Uterus (tissue), 4 donors: ENCODE results near the gene FGD6. TPM values are rescaled to one million over a fixed set of nuclear protein-coding genes. Genes with fewer than 3 reads are reported as not detected.

Experiments used
- DNase-seq, 2 donors: peaks; one replicate each; pipeline ENCODE4 v3.0.0-alpha.2; 2019 to 2020
- H3K27ac ChIP-seq, 2 donors: fragments of 200-600 bp; sonication (generic); 1 replicate in 1 of 2; 2 replicates in 1 of 2; pipeline ENCODE4 v1.5.1; 2016 to 2018
- H3K27me3 ChIP-seq, 2 donors: fragments of 200-600 bp; sonication (generic); one replicate each; pipeline ENCODE4 v1.5.1; 2018 to 2019; ENCODE audit warnings: control low read depth in 1 of 2
- H3K36me3 ChIP-seq, 2 donors: fragments of 200-600 bp; sonication (generic); one replicate each; pipeline ENCODE4 v1.5.1; 2019; ENCODE audit warnings: control low read depth in 1 of 2
- H3K4me1 ChIP-seq, 2 donors: fragments of 200-600 bp; sonication (generic); one replicate each; pipeline ENCODE4 v1.5.1; 2018 to 2019; ENCODE audit warnings: control low read depth in 1 of 2
- H3K4me3 ChIP-seq, 2 donors: fragments of 200-600 bp; sonication (generic); 1 replicate in 1 of 2; 2 replicates in 1 of 2; pipeline ENCODE4 v1.5.1; 2018 to 2019; ENCODE audit warnings: mild to moderate bottlenecking in 1 of 2
- H3K9me3 ChIP-seq, 2 donors: fragments of 200-600 bp; sonication (generic); one replicate each; pipeline ENCODE4 v1.5.1; 2019; ENCODE audit warnings: control low read depth in 1 of 2
- POLR2A ChIP-seq, 2 donors: fragments of 450-650 bp; IDR thresholded peaks; one replicate each; pipeline ENCODE4 v1.6.1; 2016; ENCODE audit warnings: antibody characterized with exemption in 2 of 2, mild to moderate bottlenecking in 1 of 2, moderate library complexity in 1 of 2
- intact Hi-C: fragments of 100-400 bp; cut with DNase I; formaldehyde crosslinking; loops from one replicate; pipeline ENCODE4 v1.15.1; 2023; ENCODE audit warnings: low total_unique reads
- total RNA-seq, 4 donors: library from RNA; depleted of rRNA in 3 of 4; stranded (reverse); fragments of >200 nt in 3 of 4; gene quantifications; one replicate each; pipeline versions ENCODE4 v1.1.0 to v1.2.4, GENCODE V29; 2014 to 2023
- TF ChIP-seq, protein P1 (sequence below), 4 experiments: fragments of 200-600 bp in 2 of 4; fragments of 450-650 bp in 2 of 4; sonication (generic) in 2 of 4; IDR thresholded peaks; one replicate each; pipeline ENCODE4 v1.5.1; 2016 to 2019; ENCODE audit warnings: antibody characterized with exemption in 4 of 4, mild to moderate bottlenecking in 2 of 4, moderate library complexity in 1 of 4
- donor health status: DM: yes; HTN: yes; CAD: no.

Gene FGD6
- total RNA-seq, 4 donors from 2014 or later = 7.6 to 25.3 (median 15.1) TPM

DNA sequence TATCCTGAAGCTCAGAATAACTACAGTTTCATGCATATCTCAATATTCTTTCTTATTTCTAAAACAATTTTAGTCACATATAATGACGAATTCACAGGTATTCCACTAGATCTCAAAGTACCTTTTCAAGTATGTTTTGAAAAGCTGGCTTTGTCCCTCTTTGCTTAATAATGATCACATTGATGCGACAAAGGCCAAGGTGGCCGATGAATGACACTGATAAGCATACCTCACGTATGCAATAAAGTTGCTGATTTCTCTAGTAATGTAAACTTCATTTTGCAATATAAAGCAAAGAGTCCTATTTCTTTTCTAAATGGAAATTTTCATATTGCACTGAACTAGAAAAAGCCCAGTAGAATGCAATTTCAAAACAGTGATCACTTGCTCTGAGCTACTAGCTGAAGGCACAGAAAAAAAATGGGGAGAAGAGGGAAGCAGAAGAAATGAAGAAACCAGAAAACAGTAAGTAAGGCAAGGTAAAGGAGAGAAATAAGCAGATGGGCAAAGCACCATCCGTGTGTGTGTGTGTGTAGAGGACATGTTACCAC lies 29.3 kb downstream of the FGD6 start:
- no peaks in the 10 kb centered on the region for H3K27me3 ChIP-seq
- H3K27ac ChIP-seq = no peak overlapping the region
- H3K4me1 ChIP-seq = no peaks in the 10 kb centered on the region
- TF ChIP-seq POLR2A (IDR thresholded peaks at IDR 0.05) = no peak
- TF ChIP-seq, protein P1, sequence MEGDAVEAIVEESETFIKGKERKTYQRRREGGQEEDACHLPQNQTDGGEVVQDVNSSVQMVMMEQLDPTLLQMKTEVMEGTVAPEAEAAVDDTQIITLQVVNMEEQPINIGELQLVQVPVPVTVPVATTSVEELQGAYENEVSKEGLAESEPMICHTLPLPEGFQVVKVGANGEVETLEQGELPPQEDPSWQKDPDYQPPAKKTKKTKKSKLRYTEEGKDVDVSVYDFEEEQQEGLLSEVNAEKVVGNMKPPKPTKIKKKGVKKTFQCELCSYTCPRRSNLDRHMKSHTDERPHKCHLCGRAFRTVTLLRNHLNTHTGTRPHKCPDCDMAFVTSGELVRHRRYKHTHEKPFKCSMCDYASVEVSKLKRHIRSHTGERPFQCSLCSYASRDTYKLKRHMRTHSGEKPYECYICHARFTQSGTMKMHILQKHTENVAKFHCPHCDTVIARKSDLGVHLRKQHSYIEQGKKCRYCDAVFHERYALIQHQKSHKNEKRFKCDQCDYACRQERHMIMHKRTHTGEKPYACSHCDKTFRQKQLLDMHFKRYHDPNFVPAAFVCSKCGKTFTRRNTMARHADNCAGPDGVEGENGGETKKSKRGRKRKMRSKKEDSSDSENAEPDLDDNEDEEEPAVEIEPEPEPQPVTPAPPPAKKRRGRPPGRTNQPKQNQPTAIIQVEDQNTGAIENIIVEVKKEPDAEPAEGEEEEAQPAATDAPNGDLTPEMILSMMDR (IDR thresholded peaks at IDR 0.05) = no peak
- intact Hi-C loops = no loop called here
- DNase-seq = no peak
- no peaks in the 10 kb centered on the region for H3K9me3 ChIP-seq
- H3K36me3 ChIP-seq = no peaks in the 10 kb centered on the region
- H3K4me3 ChIP-seq = no peak overlapping the region

DNA sequence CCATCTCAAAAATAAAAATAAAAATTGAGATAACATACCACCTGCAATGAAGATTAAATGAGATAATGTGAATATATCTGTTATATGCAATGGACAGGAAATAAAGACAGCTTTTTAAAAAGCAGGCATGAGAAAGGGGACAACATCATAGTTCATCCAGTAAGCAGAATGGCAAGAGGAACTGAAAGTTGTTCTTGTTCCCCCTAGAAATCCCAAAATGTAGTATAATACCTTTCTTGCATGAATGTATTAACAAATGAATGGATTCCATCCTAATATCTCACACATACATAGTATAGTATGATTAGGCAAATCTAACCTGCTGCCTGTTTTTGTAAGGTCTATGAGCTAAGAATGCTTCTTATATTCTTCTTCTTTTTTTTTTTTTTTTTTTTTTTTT lies 31.4 kb downstream of the FGD6 start:
- Histone ChIP-seq H3K4me3 (no peak overlapping the region), H3K36me3 (no peaks in the 10 kb centered on the region), H3K4me1 (no peaks in the 10 kb centered on the region), H3K27me3 (no peaks in the 10 kb centered on the region), H3K9me3 (no peaks in the 10 kb centered on the region), H3K27ac (no peak overlapping the region)
- DNase-seq = no peak
- intact Hi-C loops = no loop called here
- TF ChIP-seq, protein P1 (IDR thresholded peaks at IDR 0.05) = no peak
- no peak for TF ChIP-seq POLR2A (IDR thresholded peaks at IDR 0.05)

DNA sequence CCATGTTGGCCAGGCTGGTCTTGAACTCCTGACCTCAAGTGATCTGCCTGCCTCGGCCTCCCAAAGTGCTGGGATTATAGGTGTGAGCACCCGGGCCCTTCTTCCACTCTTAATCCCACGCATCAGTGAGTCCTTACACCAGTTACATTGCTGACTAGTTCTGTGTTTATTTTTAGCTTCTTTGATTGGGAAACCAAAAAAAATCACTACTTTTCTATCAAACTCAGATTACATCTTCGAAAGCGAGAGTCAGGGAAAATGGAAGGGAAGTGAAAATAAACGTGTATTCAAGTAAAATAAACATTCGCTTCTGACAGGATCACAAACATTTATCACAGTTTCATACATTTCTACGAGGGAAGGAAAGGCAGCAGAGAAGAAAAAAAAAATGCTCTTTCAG lies 32.2 kb downstream of the FGD6 start:
- Histone ChIP-seq H3K4me3 (no peak overlapping the region), H3K9me3 (no peaks in the 10 kb centered on the region), H3K36me3 (no peaks in the 10 kb centered on the region), H3K4me1 (no peaks in the 10 kb centered on the region), H3K27me3 (no peaks in the 10 kb centered on the region), H3K27ac (no peak overlapping the region)
- DNase-seq = no peak
- TF ChIP-seq, protein P1 (IDR thresholded peaks at IDR 0.05) = no peak
- TF ChIP-seq POLR2A (IDR thresholded peaks at IDR 0.05) = no peak
- intact Hi-C loops = no loop called here

DNA sequence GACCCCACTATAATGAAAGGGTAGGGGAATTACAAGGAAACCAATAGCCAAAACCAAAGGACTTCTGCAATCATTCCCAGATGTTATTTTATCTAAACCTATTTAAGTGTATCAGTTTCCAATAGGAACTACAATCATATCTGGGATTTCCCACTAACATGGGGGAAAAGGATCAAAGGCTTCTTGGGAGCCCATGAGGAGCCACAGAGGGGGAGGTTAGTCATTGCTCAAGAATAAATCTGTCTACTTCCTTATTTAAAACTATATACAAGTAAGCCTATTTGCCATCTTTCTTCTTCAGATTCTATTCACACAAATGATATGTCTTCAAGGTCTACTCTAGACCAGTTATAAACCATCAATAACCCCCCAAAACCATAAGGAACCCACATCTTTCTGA lies 33.1 kb downstream of the FGD6 start:
- intact Hi-C loops = no loop called here
- no peaks in the 10 kb centered on the region for H3K36me3 ChIP-seq
- no peak for TF ChIP-seq POLR2A (IDR thresholded peaks at IDR 0.05)
- no peaks in the 10 kb centered on the region for H3K4me1 ChIP-seq
- no peaks in the 10 kb centered on the region for H3K27me3 ChIP-seq
- H3K9me3 ChIP-seq = no peaks in the 10 kb centered on the region
- no peak for DNase-seq
- no peak overlapping the region for H3K27ac ChIP-seq
- H3K4me3 ChIP-seq = no peak overlapping the region

DNA sequence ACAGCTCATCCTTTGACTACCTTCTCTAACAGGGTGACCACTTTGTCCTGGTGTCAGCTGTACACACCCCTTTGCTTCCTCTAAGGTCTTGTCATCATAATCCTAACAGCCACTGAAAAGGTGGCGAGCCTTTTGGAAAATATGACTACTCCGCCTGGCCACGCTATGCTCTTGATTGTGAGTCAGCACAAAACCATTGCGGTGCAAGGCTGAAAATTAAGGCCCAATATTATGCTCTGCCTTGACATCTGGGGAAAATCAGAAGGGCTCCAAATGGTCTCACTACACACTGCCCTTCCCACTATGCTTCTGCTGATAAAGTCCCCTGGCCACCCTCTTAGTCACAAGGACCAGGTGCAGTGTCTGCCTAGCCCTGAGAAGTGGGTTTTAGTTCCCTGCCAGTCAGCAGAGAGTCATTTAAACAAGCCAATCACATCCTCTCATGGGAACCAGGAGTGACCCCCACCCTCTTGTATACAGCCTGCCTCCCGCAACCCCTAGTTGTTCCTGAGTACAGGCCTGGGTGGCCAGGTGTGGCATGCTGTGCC lies 34.3 kb downstream of the FGD6 start:
- intact Hi-C loops = no loop called here
- Histone ChIP-seq H3K36me3 (no peaks in the 10 kb centered on the region), H3K9me3 (no peaks in the 10 kb centered on the region), H3K4me1 (no peaks in the 10 kb centered on the region), H3K27ac (no peak overlapping the region), H3K4me3 (no peak overlapping the region), H3K27me3 (no peaks in the 10 kb centered on the region)
- TF ChIP-seq POLR2A (IDR thresholded peaks at IDR 0.05) = no peak
- TF ChIP-seq, protein P1 (IDR thresholded peaks at IDR 0.05) = no peak
- no peak for DNase-seq

DNA sequence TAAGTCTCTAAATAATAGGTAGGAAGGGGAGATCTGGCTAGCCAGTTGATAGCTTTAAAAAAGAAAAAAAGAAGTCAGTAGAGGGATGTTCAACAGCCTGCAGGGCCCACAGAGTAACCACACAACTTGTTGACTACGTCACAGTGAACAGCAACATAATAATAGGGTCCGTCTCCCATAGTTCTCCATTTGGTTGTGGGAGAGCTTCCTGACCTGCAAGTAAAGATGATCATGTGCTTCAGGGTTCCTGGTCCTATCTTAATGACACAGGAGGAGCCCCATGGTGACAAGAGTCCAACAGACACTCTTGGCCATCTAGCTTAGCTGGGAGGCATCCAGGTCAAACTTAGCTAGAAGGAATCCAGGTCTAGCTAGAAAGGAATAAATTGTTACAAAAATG lies 36.2 kb downstream of the FGD6 start:
- intact Hi-C loops = no loop called here
- TF ChIP-seq, protein P1 (IDR thresholded peaks at IDR 0.05) = no peak
- no peak for TF ChIP-seq POLR2A (IDR thresholded peaks at IDR 0.05)
- H3K27me3 ChIP-seq = no peaks in the 10 kb centered on the region

More for the DNA sequence above, 36.2 kb downstream of the FGD6 start:
- Histone ChIP-seq H3K27ac (no peak overlapping the region), H3K4me3 (no peak overlapping the region), H3K4me1 (no peaks in the 10 kb centered on the region), H3K36me3 (no peaks in the 10 kb centered on the region), H3K9me3 (no peaks in the 10 kb centered on the region)
- DNase-seq = no peak
